ENCODE measurements around the gene ASTN2. TPM values are rescaled to one million over a fixed set of nuclear protein-coding genes. Genes with fewer than 3 reads are reported as not detected.

Gene ASTN2
- total RNA-seq, 4 donors from 2014 or later, result 3.0 to 7.0 (median 5.2) TPM

DNA sequence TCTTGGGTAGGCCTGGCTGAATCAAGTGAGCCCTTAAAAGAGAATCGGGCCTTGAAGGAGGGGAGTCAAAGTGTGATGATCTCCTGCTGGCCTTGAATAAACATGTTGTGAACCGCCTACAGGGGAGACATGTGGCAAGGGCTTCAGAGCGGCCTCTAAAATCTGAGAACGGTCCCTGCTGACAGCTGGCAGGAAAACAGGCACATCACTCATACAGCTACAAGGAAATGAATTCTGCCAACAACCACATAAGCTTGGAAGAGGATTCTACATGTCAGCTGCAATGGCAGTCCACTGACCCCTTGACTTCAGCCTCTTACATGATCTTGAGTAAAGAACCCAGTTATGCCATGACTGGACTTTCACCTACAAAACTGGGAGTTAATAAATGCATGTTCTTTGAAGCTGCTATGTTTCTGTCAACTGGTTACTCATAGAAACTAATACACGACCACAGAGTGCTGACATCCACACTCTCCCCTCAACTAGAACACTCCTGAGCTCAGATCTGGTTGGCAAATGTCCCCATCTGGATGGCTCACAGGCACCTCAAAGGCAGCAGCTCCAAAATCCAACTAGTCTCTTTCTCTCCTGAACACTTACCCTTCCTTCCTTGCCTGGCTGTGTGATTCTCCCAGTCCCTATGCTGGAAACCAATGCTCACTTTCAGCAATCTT is 333.1 kb downstream of the ASTN2 start:
- H3K27me3 ChIP-seq, result no peaks in the 10 kb centered on the region
- WGBS, 2 donors (ENCODE audit: low coverage in 1 of 2), result 0 to 31% methylated on average over 1 to 5 of the region's 5 CpGs
- no peaks in the 10 kb centered on the region for H3K9me3 ChIP-seq
- H3K27ac ChIP-seq, result no peak overlapping the region
- H3K4me1 ChIP-seq, result no peaks in the 10 kb centered on the region
- TF ChIP-seq POLR2A (IDR thresholded peaks at IDR 0.05) (no peak), EP300 (IDR thresholded peaks at IDR 0.05; ENCODE audit: low read depth) (no peak), POLR2AphosphoS5 (IDR thresholded peaks at IDR 0.05) (no peak)
- TF ChIP-seq, protein P1, sequence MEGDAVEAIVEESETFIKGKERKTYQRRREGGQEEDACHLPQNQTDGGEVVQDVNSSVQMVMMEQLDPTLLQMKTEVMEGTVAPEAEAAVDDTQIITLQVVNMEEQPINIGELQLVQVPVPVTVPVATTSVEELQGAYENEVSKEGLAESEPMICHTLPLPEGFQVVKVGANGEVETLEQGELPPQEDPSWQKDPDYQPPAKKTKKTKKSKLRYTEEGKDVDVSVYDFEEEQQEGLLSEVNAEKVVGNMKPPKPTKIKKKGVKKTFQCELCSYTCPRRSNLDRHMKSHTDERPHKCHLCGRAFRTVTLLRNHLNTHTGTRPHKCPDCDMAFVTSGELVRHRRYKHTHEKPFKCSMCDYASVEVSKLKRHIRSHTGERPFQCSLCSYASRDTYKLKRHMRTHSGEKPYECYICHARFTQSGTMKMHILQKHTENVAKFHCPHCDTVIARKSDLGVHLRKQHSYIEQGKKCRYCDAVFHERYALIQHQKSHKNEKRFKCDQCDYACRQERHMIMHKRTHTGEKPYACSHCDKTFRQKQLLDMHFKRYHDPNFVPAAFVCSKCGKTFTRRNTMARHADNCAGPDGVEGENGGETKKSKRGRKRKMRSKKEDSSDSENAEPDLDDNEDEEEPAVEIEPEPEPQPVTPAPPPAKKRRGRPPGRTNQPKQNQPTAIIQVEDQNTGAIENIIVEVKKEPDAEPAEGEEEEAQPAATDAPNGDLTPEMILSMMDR (IDR thresholded peaks at IDR 0.05), result no peak
- in situ Hi-C loops (cut with MboI; ENCODE audit: low pct_ligation_motif_present in 1 of 4, low pct_unique_long_range_greater_than_20kb in 1 of 4, low sequenced_read_pairs in 3 of 4), result no loop called here
- no peaks in the 10 kb centered on the region for H3K36me3 ChIP-seq
- DNase-seq, result no peak
- intact Hi-C loops (cut with DNase I; ENCODE audit: low total_unique reads), result no loop called here
- H3K4me3 ChIP-seq, result no peak overlapping the region

DNA sequence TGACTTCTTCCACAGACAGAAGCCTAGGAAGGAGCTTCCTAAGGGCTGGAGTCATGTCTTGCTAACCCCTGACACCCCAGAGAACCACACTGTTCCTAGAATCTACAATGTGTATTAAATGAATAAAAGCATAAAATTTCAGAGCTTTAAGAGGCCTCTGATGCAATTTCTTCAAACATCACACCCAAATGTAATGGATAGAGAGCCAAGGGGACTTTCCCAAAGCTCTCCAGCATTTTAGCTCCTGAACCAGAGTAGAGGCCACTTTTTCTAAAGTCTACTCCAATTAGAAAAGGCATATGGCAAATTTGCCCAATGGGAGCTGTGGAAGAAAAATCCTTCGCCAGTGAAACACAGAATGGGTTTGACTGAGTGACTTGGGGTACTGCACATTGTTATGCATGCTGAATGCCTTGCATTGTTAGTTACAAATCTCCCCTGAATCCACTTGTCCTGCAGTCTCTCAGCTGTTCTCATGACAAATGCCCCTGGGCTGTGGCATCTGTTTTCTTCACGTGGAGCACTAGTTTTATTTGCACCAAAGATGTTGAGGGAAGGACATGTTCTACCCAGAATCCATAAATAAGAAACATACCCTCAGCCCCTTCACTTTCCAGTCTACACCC is 334.0 kb downstream of the ASTN2 start:
- Histone ChIP-seq H3K36me3 (no peaks in the 10 kb centered on the region), H3K4me3 (no peak overlapping the region), H3K27me3 (no peaks in the 10 kb centered on the region), H3K27ac (no peak overlapping the region), H3K4me1 (no peaks in the 10 kb centered on the region), H3K9me3 (no peaks in the 10 kb centered on the region)
- in situ Hi-C loops (cut with MboI; ENCODE audit: low pct_ligation_motif_present in 1 of 4, low pct_unique_long_range_greater_than_20kb in 1 of 4, low sequenced_read_pairs in 3 of 4) (no loop called here), intact Hi-C loops (cut with DNase I; ENCODE audit: low total_unique reads) (no loop called here)
- TF ChIP-seq, protein P1 (IDR thresholded peaks at IDR 0.05), result no peak
- no peak for TF ChIP-seq POLR2A (IDR thresholded peaks at IDR 0.05)
- 60 to 61% methylated on average over 2 of the region's 2 CpGs for WGBS, 2 donors (ENCODE audit: low coverage in 1 of 2)
- DNase-seq, result no peak

DNA sequence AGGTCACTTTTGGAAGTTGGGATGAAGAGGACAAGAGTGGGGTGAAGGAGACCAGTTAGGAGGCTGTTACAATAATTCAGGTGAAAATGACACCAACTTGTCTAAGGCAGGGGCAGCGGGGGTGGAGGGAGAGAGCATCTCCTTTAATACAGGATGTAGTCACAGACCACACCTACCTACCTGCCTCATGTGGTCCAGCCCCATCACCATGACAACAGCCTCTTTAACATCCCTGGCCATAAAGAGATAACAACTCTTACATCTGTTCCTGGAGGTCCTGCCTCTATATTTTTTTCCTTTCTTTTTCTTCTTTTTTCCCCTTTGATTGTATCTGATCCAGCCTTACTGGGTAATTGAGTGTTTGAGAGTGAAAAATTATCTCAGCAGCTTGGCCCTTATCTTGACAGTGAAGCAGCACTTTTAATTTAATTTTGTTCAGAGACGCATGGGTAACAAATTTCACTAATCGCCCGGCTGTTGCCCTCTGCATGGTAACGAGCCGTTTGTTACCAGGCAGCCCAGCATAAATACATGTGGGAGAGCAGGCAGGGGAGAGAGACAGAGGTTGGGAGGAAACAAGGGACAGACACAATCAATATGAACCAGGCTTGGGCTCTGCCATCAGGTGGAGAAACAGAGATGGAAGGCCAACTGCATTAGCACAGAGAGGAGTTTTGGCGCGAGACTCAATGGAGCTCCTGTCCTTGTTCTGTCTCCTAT is 338.1 kb downstream of the ASTN2 start:
- no peak overlapping the region for H3K27ac ChIP-seq
- TF ChIP-seq POLR2AphosphoS5 (IDR thresholded peaks at IDR 0.05) (no peak), EP300 (IDR thresholded peaks at IDR 0.05; ENCODE audit: low read depth) (no peak), POLR2A (IDR thresholded peaks at IDR 0.05) (no peak)
- TF ChIP-seq, protein P1 (IDR thresholded peaks at IDR 0.05), result no peak
- no peak overlapping the region for H3K4me3 ChIP-seq
- WGBS, 2 donors (ENCODE audit: low coverage in 1 of 2), result 64 to 85% methylated on average over 8 of the region's 8 CpGs
- no peaks in the 10 kb centered on the region for H3K36me3 ChIP-seq
- in situ Hi-C loops (cut with MboI; ENCODE audit: low pct_ligation_motif_present in 1 of 4, low pct_unique_long_range_greater_than_20kb in 1 of 4, low sequenced_read_pairs in 3 of 4), result no loop called here
- H3K27me3 ChIP-seq, result no peaks in the 10 kb centered on the region
- no peak for DNase-seq
- intact Hi-C loops (cut with DNase I; ENCODE audit: low total_unique reads), result no loop called here
- H3K9me3 ChIP-seq, result no peaks in the 10 kb centered on the region
- no peaks in the 10 kb centered on the region for H3K4me1 ChIP-seq

DNA sequence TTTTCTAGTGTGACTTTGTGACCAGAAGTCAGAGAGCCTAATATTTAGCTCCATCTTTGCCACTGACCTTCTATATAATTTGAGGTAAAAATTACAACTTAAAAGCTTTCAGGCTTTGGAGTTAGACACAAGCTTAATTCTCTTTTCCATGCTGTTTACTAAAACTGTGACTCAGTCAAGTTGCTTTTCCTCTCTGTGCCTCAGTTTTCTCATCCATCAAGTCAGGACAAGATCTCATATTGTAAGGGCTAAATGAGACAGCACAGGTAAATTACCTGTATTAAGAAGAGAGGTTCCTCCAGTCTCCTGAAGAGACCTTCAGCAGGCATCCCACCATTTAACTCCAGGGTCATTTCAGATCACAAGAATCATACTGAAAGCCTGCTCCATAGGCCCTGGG is 339.2 kb downstream of the ASTN2 start:
- intact Hi-C loops (cut with DNase I; ENCODE audit: low total_unique reads), result no loop called here
- no peaks in the 10 kb centered on the region for H3K9me3 ChIP-seq
- H3K27ac ChIP-seq, result no peak overlapping the region
- H3K36me3 ChIP-seq, result no peaks in the 10 kb centered on the region
- H3K4me3 ChIP-seq, result no peak overlapping the region
- H3K4me1 ChIP-seq, result no peaks in the 10 kb centered on the region
- no peak for TF ChIP-seq POLR2A (IDR thresholded peaks at IDR 0.05)
- TF ChIP-seq, protein P1 (IDR thresholded peaks at IDR 0.05), result no peak
- TF ChIP-seq POLR2AphosphoS5 (IDR thresholded peaks at IDR 0.05), result no peak
- no peak for TF ChIP-seq EP300 (IDR thresholded peaks at IDR 0.05; ENCODE audit: low read depth)
- H3K27me3 ChIP-seq, result no peaks in the 10 kb centered on the region
- no peak for DNase-seq
- in situ Hi-C loops (cut with MboI; ENCODE audit: low pct_ligation_motif_present in 1 of 4, low pct_unique_long_range_greater_than_20kb in 1 of 4, low sequenced_read_pairs in 3 of 4), result no loop called here

All from transverse colon (tissue), 4 donors.